Adipocyte (in vitro differentiated cells): Measurements from ENCODE around the gene FAF1.
A peak's percentile ranks its signal among the peaks of the same experiment; 100 is the strongest.

Experiments
- DNase-seq: peaks from one replicate; pipeline ENCODE4 v3.0.0-alpha.2; 2015; ENCODE audit warnings: low read depth
- H3K27me3 ChIP-seq: replicated peaks from 2 replicates; pipeline ENCODE4 v1.7.0; 2013; ENCODE audit warnings: mild to moderate bottlenecking, low read length, moderate library complexity; ENCODE audit not compliant: control insufficient read depth, insufficient read depth
- H3K36me3 ChIP-seq: 2 replicates; pipeline ENCODE4 v1.7.0; 2013; ENCODE audit warnings: low read length, mild to moderate bottlenecking, moderate library complexity; ENCODE audit not compliant: control insufficient read depth, insufficient read depth, severe bottlenecking
- H3K4me1 ChIP-seq: 2 replicates; pipeline ENCODE4 v1.7.0; 2013; ENCODE audit warnings: mild to moderate bottlenecking, low read length, moderate library complexity; ENCODE audit not compliant: control insufficient read depth, insufficient read depth
- H3K4me3 ChIP-seq: 2 replicates; pipeline ENCODE4 v1.7.0; 2013; ENCODE audit warnings: mild to moderate bottlenecking, low read length, moderate library complexity
- H3K9ac ChIP-seq: 2 replicates; pipeline ENCODE4 v1.7.0; 2013; ENCODE audit warnings: mild to moderate bottlenecking, low read length, moderate library complexity
- H3K9me3 ChIP-seq: 2 replicates; pipeline ENCODE4 v1.7.0; 2013; ENCODE audit warnings: mild to moderate bottlenecking, low read length, moderate library complexity; ENCODE audit not compliant: control insufficient read depth

Gene FAF1

DNA sequence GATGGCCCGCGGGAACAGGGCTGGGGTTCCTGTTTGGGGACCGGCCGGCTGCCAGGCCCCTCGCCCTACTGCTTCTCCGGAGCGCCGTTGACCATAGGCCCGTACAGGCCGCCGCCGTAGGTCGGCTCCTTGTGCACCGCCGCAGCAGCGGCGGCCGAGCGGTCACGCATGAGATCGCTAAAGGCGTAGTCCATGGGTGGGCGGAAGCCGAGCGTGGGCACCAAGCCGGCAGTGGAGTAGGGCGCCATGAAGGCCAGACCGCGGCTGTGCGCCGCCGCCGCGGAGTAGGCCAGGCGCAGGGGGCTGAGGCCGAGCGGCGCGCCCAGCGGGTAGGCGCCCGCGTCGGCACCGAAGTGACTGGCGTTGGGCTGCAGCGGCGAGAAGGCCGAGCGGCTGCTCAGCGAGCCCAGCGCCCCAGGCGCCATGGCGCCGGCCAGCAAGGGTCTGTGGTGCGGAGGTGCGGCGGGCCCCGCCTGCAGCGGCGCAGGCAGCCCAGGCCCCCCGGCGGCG, 541.4 kb downstream of the FAF1 start:
- Histone ChIP-seq H3K9ac (no peak overlapping the region), H3K4me1 (peaks cover 7% of the 10 kb centered on the region), H3K27me3 (peaks cover 90% of the 10 kb centered on the region), H3K9me3 (peaks cover 5% of the 10 kb centered on the region), H3K4me3 (peak overlapping the region; percentile 63), H3K36me3 (no peaks in the 10 kb centered on the region)
- DNase-seq = peak; percentile 37

DNA sequence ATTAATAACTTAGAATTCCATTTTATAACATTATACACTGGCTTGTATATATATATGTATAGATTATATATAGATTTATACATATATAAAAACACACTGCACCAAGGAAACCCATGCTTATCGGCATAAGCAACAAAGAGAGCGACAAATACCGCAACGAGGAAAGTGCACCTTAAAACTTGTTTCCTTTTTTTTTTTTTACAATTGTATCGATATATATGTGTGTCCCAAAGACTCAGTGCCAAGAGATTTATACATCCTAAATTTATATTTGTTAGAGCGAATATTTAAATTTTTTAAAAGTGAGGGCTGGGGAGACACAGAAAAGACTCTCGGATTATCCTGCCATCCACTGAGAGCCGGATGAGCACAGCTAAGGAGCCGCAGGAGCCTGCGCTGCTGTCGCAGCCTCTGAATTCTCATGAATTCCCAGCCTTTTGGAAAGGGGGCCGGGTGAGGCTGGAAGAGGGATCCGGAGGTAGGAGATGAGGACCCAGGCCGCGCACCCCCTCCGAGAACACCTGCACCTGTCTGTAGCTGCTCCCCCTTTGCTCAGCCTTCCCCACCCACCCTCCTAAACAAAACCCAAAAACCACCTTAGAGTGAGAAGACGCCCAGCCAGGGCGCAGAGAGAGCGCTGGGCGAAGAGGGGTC, 542.0 kb downstream of the FAF1 start:
- peaks cover 86% of the 10 kb centered on the region for H3K27me3 ChIP-seq
- peaks cover 6% of the 10 kb centered on the region for H3K4me1 ChIP-seq
- no peak for DNase-seq
- peak overlapping the region; percentile 63 for H3K4me3 ChIP-seq
- H3K9me3 ChIP-seq = peaks cover 8% of the 10 kb centered on the region
- H3K9ac ChIP-seq = no peak overlapping the region
- no peaks in the 10 kb centered on the region for H3K36me3 ChIP-seq

- DNase-seq = no peak
- H3K9ac ChIP-seq = no peak overlapping the region
- H3K4me1 ChIP-seq = peaks cover 3% of the 10 kb centered on the region
- peaks cover 14% of the 10 kb centered on the region for H3K9me3 ChIP-seq
- H3K27me3 ChIP-seq = peaks cover 80% of the 10 kb centered on the region
- no peak overlapping the region for H3K4me3 ChIP-seq
- no peaks in the 10 kb centered on the region for H3K36me3 ChIP-seq
Observed at GRCh38 chr1:50417507-50417906, 542.6 kb downstream of the FAF1 start.

GRCh38 chr1:50416553-50417453, 543.3 kb downstream of the FAF1 start:
- no peak for DNase-seq
- H3K4me3 ChIP-seq = peak overlapping the region; percentile 8
- H3K9me3 ChIP-seq = peaks cover 15% of the 10 kb centered on the region
- H3K27me3 ChIP-seq = peaks cover 73% of the 10 kb centered on the region
- H3K4me1 ChIP-seq = peaks cover 3% of the 10 kb centered on the region
- H3K36me3 ChIP-seq = no peaks in the 10 kb centered on the region
- no peak overlapping the region for H3K9ac ChIP-seq

DNA sequence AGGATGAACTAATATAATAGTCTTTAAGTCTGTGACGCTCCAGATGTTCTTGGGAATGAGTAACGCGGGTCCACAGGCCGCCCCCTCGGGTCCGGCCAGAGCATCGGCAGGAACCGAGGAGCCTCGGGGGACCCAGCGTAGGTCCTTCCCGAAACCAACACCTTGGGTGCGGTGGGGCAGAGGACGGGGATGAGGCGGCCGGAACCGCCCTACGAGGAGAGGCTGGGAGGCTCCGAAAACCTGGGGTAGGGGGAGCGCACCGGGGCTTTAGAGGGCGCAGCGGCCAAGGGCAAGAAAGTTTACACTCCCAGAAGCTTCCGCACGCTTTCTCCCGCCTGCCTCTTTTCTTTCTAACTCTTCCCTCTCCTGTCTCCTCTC, 543.9 kb downstream of the FAF1 start:
- peak overlapping the region; percentile 8 for H3K4me3 ChIP-seq
- DNase-seq = no peak
- no peak overlapping the region for H3K9ac ChIP-seq
- H3K36me3 ChIP-seq = no peaks in the 10 kb centered on the region
- peaks cover 3% of the 10 kb centered on the region for H3K4me1 ChIP-seq
- H3K9me3 ChIP-seq = peaks cover 15% of the 10 kb centered on the region
- peaks cover 67% of the 10 kb centered on the region for H3K27me3 ChIP-seq

GRCh38 chr1:50415235-50416149, 544.6 kb downstream of the FAF1 start:
- no peak overlapping the region for H3K9ac ChIP-seq
- H3K27me3 ChIP-seq = peaks cover 64% of the 10 kb centered on the region
- H3K4me1 ChIP-seq = peaks cover 3% of the 10 kb centered on the region
- no peak overlapping the region for H3K4me3 ChIP-seq
- H3K9me3 ChIP-seq = peaks cover 15% of the 10 kb centered on the region
- H3K36me3 ChIP-seq = no peaks in the 10 kb centered on the region
- no peak for DNase-seq

GRCh38 chr1:50414853-50415234, 545.2 kb downstream of the FAF1 start:
- H3K4me3 ChIP-seq = no peak overlapping the region

GRCh38 chr1:50412813-50413476, 547.1 kb downstream of the FAF1 start:
- Histone ChIP-seq H3K9ac (no peak overlapping the region), H3K4me3 (no peak overlapping the region), H3K36me3 (no peaks in the 10 kb centered on the region), H3K4me1 (peaks cover 3% of the 10 kb centered on the region), H3K9me3 (peaks cover 15% of the 10 kb centered on the region), H3K27me3 (peaks cover 47% of the 10 kb centered on the region)
- no peak for DNase-seq

More at GRCh38 chr1:50414853-50415234, 545.2 kb downstream of the FAF1 start:
- Histone ChIP-seq H3K9me3 (peaks cover 15% of the 10 kb centered on the region), H3K4me1 (peaks cover 3% of the 10 kb centered on the region), H3K27me3 (peaks cover 58% of the 10 kb centered on the region), H3K36me3 (no peaks in the 10 kb centered on the region), H3K9ac (no peak overlapping the region)
- DNase-seq = no peak

DNA sequence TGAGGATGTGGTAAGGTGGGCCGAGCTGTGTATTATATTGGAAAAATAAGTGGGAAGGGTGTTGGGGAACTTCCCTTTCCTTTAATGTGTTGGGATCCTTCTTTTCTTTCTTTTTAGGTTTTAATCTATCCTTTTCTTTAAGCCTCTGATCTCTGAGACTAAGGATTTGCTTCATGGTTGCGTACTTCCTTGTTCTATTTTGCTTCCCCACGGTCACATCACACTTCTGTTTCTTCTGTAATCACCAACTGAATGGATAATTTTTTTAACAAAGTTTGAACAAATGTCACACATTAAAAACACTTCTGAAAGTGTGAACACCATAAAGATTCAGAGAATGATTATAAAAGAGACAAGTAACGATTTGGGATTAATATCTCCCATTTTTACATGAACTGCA, 554.3 kb downstream of the FAF1 start:
- H3K4me1 ChIP-seq = no peaks in the 10 kb centered on the region
- no peak overlapping the region for H3K9ac ChIP-seq
- DNase-seq = no peak
- no peaks in the 10 kb centered on the region for H3K36me3 ChIP-seq
- no peaks in the 10 kb centered on the region for H3K9me3 ChIP-seq
- H3K27me3 ChIP-seq = peaks cover 8% of the 10 kb centered on the region
- no peak overlapping the region for H3K4me3 ChIP-seq

GRCh38 chr1:50393522-50394120, 566.4 kb downstream of the FAF1 start:
- no peak for DNase-seq
- H3K27me3 ChIP-seq = no peaks in the 10 kb centered on the region

More at GRCh38 chr1:50393522-50394120, 566.4 kb downstream of the FAF1 start:
- Histone ChIP-seq H3K36me3 (no peaks in the 10 kb centered on the region), H3K4me3 (no peak overlapping the region), H3K9me3 (peaks cover 12% of the 10 kb centered on the region), H3K4me1 (no peaks in the 10 kb centered on the region), H3K9ac (no peak overlapping the region)
